SU-DHL-6 (cell line): Measurements from ENCODE around the gene INPP4A.

Source experiments
- H2AFZ ChIP-seq: fragments of 200-600 bp; sonication (generic); 2 replicates; pipeline ENCODE4 v1.6.1; 2014; ENCODE audit warnings: low read depth, mild to moderate bottlenecking, moderate library complexity, mixed read lengths, antibody characterized with exemption, low read length; ENCODE audit not compliant: severe bottlenecking
- H3F3A ChIP-seq: fragments of 200-600 bp; shearing (Covaris generic); 2 replicates; pipeline ENCODE4 v1.6.0; 2016; ENCODE audit warnings: antibody characterized with exemption, mild to moderate bottlenecking; ENCODE audit not compliant: insufficient read depth
- H3K27ac ChIP-seq: fragments of 200-600 bp; sonication (generic); 2 replicates; pipeline ENCODE4 v1.5.1; 2016; ENCODE audit warnings: low read depth, mild to moderate bottlenecking, low read length, moderate library complexity, mixed read lengths
- H3K27me3 ChIP-seq: fragments of 200-600 bp; sonication (generic), shearing (Covaris generic); 2 replicates; pipeline ENCODE4 v1.6.0; 2014; ENCODE audit warnings: mild to moderate bottlenecking, low read length
- H3K36me3 ChIP-seq: fragments of 200-600 bp; sonication (generic); 2 replicates; pipeline ENCODE4 v1.6.1; 2014; ENCODE audit warnings: mild to moderate bottlenecking, low read length, mixed read lengths
- H3K4me2 ChIP-seq: fragments of 300-600, 200-600 bp; shearing (Covaris generic), sonication (generic); 2 replicates; pipeline ENCODE4 v1.6.0; 2014; ENCODE audit warnings: low read length, low read depth, mild to moderate bottlenecking; ENCODE audit not compliant: poor library complexity, severe bottlenecking
- H3K4me3 ChIP-seq: fragments of 200-600 bp; sonication (generic); 2 replicates; pipeline ENCODE4 v1.5.1; 2014; ENCODE audit warnings: antibody characterized with exemption, low read length, mild to moderate bottlenecking, mixed read lengths; ENCODE audit not compliant: insufficient read depth, poor library complexity, severe bottlenecking
- H3K79me2 ChIP-seq: fragments of 200-600 bp; sonication (generic); 2 replicates; pipeline ENCODE4 v1.6.1; 2014; ENCODE audit warnings: mild to moderate bottlenecking, low read length, moderate library complexity; ENCODE audit not compliant: insufficient read depth
- H3K9ac ChIP-seq: fragments of 200-600 bp; sonication (generic); 2 replicates; pipeline ENCODE4 v1.7.0; 2014; ENCODE audit warnings: mild to moderate bottlenecking, low read length
- H3K9me2 ChIP-seq: fragments of 200-600 bp; sonication (generic); replicated peaks from 2 replicates; pipeline ENCODE4 v1.6.1; 2014; ENCODE audit warnings: low read length; ENCODE audit not compliant: insufficient read depth
- H3K9me3 ChIP-seq: fragments of 200-600 bp; sonication (generic); 2 replicates; pipeline ENCODE4 v1.6.1; 2014; ENCODE audit warnings: low read length, mixed read lengths; ENCODE audit not compliant: insufficient read depth
- H4K20me1 ChIP-seq: fragments of 200-600 bp; sonication (generic); 2 replicates; pipeline ENCODE4 v1.6.1; 2014; ENCODE audit warnings: low read depth, mild to moderate bottlenecking, antibody characterized with exemption, low read length, moderate library complexity, mixed read lengths
- EZH2phosphoT487 ChIP-seq: fragments of 200-600 bp; sonication (generic), shearing (Covaris generic); conservative IDR thresholded peaks from 2 replicates; pipeline ENCODE4 v1.6.1; 2018; ENCODE audit warnings: mild to moderate bottlenecking, antibody characterized with exemption, low read length, moderate library complexity, mixed read lengths
- TF ChIP-seq, protein P1 (sequence below): fragments of 200-600 bp; sonication (generic); IDR thresholded peaks from one replicate; pipeline ENCODE4 v1.5.1; 2017; ENCODE audit warnings: antibody characterized with exemption, mild to moderate bottlenecking, low read length, moderate library complexity; ENCODE audit not compliant: insufficient read depth, poor library complexity, severe bottlenecking

Gene INPP4A

GRCh38 chr2:98474979-98475632 lies 30.4 kb downstream of the INPP4A start:
- no peaks in the 10 kb centered on the region for H3K36me3 ChIP-seq
- H3K9ac ChIP-seq: no peak overlapping the region
- no peak overlapping the region for H2AFZ ChIP-seq
- H4K20me1 ChIP-seq: no peaks in the 10 kb centered on the region; the same call in 1 of the 2 replicates
- H3F3A ChIP-seq: no peaks in the 10 kb centered on the region
- no peaks in the 10 kb centered on the region for H3K79me2 ChIP-seq
- H3K4me3 ChIP-seq: no peak overlapping the region
- H3K27me3 ChIP-seq: no peaks in the 10 kb centered on the region
- no peaks in the 10 kb centered on the region for H3K9me3 ChIP-seq
- no peak for TF ChIP-seq EZH2phosphoT487
- TF ChIP-seq, protein P1, sequence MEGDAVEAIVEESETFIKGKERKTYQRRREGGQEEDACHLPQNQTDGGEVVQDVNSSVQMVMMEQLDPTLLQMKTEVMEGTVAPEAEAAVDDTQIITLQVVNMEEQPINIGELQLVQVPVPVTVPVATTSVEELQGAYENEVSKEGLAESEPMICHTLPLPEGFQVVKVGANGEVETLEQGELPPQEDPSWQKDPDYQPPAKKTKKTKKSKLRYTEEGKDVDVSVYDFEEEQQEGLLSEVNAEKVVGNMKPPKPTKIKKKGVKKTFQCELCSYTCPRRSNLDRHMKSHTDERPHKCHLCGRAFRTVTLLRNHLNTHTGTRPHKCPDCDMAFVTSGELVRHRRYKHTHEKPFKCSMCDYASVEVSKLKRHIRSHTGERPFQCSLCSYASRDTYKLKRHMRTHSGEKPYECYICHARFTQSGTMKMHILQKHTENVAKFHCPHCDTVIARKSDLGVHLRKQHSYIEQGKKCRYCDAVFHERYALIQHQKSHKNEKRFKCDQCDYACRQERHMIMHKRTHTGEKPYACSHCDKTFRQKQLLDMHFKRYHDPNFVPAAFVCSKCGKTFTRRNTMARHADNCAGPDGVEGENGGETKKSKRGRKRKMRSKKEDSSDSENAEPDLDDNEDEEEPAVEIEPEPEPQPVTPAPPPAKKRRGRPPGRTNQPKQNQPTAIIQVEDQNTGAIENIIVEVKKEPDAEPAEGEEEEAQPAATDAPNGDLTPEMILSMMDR: no peak
- H3K9me2 ChIP-seq: no peaks in the 10 kb centered on the region
- no peak overlapping the region for H3K27ac ChIP-seq
- no peak overlapping the region for H3K4me2 ChIP-seq

DNA sequence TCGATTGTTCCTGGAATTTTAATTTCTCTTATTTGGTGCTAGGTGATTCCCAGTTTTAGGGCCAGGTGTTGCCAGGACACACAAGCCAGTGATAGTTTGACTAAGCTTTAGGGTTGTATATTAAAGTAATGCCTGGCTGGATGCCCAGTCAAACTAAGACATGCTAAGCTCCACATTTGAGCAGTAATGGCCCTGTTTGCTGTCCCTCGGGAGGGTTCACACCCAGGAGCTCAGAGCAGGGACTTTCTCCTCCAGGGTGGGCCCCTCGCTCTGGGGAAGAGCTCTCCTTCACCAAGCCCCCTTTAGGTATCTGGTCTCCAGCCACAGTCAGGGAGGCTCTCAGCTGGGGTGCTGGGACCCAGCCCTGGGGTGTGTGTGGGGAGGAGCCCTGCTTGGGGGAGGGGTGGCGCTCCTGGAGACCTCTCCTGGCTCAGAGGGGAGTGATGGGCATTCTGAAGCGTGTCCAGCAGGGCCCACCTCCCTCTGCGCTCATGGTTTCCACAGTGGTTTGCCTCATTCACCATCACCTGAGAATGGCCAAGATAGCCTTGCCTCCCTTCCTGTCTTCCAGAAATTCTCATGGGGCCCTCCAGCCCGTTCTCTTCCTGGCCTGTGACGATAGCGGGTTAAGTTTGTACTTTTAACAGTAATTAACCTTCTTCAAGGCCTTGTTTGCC lies 31.7 kb downstream of the INPP4A start:
- Histone ChIP-seq H3K9me3 (no peaks in the 10 kb centered on the region), H3K9ac (no peak overlapping the region), H3F3A (no peaks in the 10 kb centered on the region), H3K27ac (no peak overlapping the region), H3K4me2 (no peak overlapping the region), H4K20me1 (no peaks in the 10 kb centered on the region; the same call in 1 of the 2 replicates), H3K36me3 (no peaks in the 10 kb centered on the region), H3K4me3 (no peak overlapping the region), H2AFZ (no peak overlapping the region), H3K9me2 (no peaks in the 10 kb centered on the region), H3K27me3 (no peaks in the 10 kb centered on the region), H3K79me2 (no peaks in the 10 kb centered on the region)
- TF ChIP-seq EZH2phosphoT487: no peak
- TF ChIP-seq, protein P1: no peak

DNA sequence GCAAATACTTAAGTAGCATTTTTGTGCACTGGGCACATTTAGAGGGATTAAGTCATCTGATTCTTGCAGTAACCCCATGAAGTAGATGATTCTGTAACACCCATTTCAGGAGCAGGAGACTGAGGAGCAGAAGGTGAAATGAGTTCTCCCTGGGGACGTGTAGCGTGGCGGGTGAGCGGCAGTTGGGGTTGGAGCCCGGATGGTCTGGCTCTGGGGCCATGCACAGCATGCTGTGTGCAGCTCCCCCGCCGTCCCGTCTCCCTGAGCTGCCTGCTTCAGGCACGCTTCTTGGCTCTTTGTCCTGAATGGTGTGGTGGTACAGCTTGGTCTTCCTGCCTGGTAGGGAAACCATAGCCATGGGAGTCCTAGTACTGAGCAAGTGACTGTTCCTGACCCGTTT lies 32.4 kb downstream of the INPP4A start:
- Histone ChIP-seq H3K27ac (no peak overlapping the region), H3K36me3 (no peaks in the 10 kb centered on the region), H3F3A (no peaks in the 10 kb centered on the region), H3K9ac (no peak overlapping the region), H3K4me3 (no peak overlapping the region), H3K9me2 (no peaks in the 10 kb centered on the region), H3K79me2 (no peaks in the 10 kb centered on the region), H4K20me1 (no peaks in the 10 kb centered on the region; the same call in 1 of the 2 replicates), H3K27me3 (no peaks in the 10 kb centered on the region), H3K4me2 (no peak overlapping the region), H3K9me3 (no peaks in the 10 kb centered on the region), H2AFZ (no peak overlapping the region)
- TF ChIP-seq EZH2phosphoT487: no peak
- TF ChIP-seq, protein P1: no peak
